ENCODE results near the gene RNF26.

Gene RNF26

GRCh38 chr11:119334174-119334930 is at the start of gene RNF26:
Gene RNF26 (plus strand): TSS chr11:119334527. CDS start chr11:119335123, 596 bp downstream.
- peak; percentile 97 for DNase-seq

DNA sequence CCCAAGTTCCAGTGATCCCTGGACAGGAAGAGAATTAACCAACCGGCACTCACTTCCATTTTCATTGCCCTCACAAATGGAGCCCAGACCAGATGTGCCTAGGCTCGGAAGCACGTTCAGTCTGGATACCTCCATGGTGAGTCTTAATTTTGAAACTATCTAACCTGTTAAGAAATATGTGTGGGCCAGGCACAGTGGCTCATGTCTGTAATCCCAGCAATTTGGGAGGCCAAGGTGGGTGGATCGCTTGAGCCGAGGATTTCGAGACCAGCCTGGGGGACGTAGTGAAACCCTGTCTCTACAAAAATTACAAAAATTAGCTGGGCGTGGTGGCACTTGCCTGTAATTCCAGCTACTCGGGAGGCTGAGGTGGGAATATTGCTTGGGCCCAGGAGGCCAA is 48.9 kb upstream of the RNF26 start:
- no peak for DNase-seq

GRCh38 chr11:119288219-119288618 is 46.1 kb upstream of the RNF26 start:
- no peak for DNase-seq

- no peak for DNase-seq
Measured at GRCh38 chr11:119290894-119291497, 43.3 kb upstream of the RNF26 start.

DNA sequence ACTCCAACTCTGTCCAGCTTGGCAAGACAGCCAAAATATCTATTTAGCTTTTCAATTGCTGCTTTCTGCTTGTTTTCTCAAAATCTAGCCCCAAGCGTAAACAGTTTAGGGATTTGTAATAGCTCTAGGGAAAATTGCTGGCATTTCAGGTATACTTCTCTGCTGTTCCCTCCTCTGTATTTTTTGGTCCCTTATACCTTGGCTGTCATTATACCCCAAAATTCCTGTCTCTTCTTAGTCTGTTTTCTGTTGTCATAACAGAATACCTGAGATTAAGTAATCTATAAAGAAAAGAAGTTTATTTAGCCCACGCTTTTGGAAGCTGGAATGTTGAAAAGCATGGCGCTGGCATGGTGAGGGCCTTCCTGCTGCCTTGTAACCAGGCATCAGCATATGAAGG is 40.9 kb upstream of the RNF26 start:
- no peak for DNase-seq

DNA sequence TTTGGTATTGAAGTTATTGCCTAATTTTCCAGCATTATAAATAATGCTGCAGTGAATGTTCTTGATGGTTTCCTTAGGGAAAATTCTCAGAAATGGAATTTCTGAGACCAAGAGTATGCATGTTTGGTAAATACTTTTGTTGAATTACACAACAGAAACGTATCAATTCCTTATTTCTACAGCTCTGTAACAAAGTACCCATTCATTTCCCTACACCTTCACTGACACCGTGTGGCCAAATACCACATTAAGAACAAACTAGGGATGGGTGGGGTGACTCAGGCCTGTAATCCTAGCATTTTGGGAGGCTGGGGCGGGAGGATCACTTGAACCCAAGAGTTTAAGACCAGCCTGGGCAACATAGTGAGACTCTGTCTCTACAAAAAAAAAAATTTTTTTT is 39.1 kb upstream of the RNF26 start:
- no peak for DNase-seq

DNA sequence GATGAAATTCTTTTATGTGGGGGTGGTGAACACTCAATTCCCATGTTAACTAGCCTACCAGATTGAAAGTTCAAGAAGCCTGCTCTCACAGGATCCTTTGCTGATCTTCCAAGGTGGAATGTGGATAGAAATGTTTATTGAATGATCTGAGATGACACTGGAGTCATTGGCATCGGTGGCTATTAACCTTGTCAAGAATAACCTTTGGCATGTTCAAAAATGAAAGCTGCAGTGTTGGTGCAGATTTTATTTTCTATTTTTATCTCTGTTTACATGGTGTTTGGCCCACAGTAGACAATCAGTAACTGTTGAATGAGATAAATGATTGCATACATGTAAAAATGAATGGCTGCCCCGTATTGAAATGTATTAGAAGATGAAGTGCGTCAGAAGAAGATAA is 36.4 kb upstream of the RNF26 start:
- no peak for DNase-seq

- no peak for DNase-seq
Measured at GRCh38 chr11:119298726-119299125, 35.6 kb upstream of the RNF26 start.

DNA sequence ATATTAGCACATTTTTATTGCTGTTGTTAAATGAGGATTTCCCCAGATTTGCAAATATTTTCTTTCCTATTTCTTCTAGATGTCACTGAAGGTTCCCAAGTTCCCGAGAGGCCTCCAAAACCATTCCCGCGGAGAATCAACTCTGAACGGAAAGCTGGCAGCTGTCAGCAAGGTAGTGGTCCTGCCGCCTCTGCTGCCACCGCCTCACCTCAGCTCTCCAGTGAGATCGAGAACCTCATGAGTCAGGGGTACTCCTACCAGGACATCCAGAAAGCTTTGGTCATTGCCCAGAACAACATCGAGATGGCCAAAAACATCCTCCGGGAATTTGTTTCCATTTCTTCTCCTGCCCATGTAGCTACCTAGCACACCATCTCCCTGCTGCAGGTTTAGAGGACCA is 34.9 kb upstream of the RNF26 start:
- no peak for DNase-seq

DNA sequence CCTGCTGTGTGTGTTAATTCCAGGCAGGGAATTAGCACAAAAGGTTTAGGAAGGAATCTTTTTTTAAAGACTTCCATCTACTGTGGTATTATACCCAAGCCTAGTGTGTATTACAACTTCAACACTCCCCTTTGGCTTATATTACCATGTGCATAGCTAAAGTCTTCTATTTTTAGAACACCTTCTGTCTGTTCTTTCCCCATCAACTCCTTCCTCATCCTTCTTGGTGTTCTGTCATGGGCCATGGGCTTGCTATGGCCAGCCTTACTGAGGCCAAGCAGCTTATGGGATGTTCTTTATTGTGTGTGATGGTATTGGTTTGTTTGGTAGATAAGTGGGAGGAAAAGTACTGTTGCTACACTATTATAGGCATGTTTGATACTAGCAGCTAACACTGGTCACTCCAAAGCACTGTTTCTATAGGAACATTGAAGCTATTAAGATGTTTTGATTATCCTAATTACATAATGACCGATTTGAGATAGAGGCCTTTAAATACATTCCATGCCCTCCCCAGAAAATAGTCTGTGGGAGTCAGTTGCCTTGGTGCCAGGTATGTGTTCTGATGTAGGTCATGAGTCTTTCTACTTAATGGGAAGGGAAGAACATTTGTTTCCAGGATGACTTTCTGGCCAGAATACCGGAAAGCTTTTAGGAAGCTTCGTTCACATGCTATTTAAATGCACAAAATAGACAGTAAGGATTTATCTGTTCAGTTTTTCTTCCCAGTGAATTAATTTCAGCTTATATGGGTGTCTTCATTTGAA is 33.9 kb upstream of the RNF26 start:
- no peak for DNase-seq

- no peak for DNase-seq
Measured at GRCh38 chr11:119303227-119303718, 31.1 kb upstream of the RNF26 start.

DNA sequence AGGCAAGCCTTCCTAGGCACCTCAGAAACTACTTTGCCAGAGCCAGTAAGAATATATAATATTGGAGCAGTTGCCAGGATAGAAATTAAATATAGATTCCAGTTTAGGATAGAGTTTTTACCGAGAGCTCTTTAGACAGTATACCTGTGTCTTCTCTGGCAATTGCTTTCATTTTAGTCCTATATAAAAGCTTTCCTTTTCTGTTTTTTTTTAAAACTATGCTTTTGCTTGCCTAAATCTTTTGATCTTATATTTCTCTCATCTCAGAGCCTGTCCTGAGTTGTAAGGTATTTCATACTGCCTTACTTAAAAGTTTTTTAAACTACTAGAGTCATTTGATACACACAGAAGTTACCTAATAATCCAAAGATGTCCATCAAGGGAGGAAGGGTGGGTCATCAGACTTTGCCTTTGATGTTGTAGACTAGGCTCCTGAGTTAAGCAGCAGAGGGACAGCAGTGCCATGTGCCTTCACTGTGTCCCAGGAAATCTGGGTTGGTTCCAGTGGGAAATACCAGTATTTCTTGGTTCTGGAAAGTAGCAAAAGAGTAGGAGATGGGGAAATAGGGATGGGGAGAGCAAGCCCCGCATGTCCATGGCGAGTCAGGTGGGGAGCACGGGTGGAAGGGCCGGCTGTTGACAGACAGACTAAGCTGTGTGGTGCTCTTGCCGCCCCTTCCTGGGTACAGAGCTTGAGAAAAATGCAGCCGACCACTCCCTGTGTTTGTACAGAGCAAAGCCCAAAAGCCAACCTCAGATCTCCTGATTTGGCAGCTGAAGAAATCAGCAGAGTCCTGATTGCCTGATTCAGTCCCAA is 28.6 kb upstream of the RNF26 start:
- DNase-seq: no peak

DNA sequence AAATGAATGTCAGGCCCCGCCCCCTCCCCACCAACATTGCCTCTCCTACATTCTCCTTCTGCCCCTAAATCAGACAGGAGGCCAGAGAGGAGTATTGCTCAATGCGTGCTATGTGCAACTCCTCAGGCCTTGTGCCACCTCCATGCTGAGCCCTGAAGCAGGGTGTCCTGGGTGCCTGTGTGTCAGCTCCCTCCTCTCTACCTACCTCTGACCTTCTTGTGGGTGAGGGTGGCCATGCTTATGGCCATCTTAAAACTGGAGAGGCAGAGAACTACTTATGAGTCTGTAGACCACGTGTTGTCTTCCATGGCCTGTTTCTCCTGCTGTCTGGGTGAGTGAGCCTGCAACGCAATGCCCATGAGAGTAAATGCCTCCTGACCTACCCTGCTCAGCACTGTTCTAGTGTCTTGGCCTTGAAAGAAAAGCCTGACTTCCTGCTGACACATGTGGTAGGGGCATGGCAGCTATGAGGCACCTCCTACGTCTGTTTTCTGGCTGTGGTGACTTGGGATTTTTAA is 27.9 kb upstream of the RNF26 start:
- peak; percentile 26 for DNase-seq

DNA sequence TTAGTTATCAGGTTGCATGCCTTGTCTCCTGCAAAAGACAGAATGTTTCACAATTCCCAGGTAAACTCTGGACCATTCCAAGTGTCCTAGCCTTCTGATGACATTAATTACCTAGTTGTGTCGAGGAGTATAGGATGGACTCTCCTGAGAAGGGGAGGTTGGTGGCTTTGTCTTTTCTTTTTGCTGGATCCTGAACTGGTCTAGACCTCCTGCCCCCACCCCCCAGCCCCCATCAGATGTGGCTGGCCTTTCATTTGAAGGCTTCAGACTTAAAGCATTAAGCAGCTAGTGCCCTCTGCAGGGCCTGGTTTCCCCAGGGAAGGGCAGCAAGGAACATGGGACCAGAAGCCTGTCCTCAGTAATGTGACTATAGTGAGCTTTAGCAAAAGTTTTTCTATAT is 27.1 kb upstream of the RNF26 start:
- no peak for DNase-seq

DNA sequence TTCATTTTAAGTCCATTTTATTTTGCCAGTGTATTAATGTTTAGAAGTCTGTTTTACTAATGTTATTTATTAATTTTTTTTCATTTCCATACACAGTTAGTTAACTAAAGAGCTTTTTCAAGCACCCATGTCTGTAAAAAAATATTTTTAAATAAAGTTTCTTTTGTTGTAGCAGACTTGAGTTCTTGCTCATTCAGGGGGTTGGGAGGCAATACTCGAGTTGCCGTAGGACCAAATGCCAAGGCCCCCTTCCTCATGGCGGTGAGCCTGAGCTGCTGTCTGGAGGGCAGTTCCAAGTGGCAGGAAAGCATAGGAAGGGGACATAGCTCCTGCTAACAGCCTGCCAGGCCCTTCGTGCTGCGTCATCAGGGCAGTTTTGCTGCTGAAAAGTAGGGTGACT is 26.4 kb upstream of the RNF26 start:
- DNase-seq: no peak

- DNase-seq: no peak
Measured at GRCh38 chr11:119309411-119309810, 24.9 kb upstream of the RNF26 start.

- no peak for DNase-seq
Measured at GRCh38 chr11:119309953-119310681, 24.2 kb upstream of the RNF26 start.

DNA sequence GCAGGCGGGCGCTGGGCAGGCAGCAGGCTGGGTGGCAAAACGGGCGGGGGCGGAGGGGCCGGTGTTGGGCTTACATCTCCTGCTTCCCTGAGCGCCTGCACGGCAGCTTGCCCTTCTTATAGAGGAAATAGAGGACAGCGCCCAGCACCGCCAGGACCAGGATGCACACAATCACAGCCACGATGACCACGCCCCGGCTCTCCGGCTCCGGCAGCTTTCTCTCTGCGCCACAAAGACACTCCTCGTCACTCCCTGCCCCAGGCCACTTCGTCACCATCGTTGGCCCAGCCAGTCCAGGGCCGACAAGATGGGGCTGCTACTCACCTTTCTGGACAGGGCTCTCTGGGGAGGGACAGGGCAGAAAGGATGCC is 23.7 kb upstream of the RNF26 start:
- no peak for DNase-seq

DNA sequence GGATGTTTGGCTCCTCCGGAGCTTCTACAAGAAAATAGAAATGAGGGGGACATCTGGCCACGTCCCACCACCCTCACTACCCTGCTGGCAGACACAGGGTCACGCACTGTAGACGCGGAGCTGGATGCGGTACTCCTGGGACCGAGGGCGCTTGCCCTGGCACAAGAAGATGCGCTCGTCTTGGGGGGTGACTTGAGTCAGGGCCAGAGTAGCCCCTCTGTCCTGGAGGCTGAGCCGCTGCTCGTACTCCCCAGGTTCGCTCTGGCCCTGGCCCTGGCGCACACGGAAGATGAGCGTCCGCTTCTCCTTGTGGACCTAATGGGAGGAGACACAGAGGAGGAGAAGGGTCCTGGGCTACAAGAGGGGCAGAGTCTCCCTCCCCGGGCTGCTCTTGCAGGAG is 19.6 kb upstream of the RNF26 start:
- no peak for DNase-seq

DNA sequence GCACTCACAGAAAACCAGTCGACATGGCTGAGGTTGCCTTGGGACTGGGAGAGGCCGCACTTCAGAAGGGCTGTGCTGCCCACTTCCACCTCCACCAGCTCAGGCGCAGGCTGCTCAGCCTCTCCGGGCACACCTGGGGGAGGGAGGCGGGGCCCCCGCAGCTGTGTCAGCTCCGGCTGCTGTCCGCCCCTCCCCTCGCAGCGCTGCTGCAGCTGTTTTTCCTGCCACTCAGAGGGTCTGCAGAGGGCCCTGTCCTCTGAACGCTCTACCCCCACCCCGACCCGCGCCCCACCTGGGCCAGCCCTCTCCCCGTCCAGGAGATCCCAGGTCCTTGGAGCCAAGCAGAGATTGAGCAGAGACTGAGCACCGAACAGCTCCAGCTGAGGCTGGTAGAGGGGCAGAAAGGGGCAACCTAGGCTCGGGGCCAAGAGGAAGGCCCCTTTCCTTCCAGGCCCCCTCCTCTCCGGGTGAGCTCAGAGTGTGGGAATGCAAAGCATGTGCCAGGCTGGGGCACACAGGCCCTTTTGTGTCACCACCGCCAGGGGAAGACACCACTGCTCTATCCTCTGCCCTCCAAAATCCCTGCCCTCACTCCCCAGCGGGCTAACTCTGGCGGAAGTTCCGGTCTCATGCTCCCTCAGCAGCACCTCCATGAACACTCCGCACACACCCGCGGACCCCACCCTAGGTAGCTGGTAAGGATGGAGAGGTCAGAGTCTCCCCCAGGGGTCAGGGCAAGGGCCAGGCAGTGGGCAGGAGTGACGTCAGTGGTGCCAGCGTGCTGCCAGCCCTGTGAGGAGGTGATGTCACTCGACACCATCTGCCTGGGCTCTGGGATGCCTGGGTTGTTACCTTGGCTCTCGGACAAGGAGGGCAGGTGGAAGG is 19.0 kb upstream of the RNF26 start:
- peak; percentile 50 for DNase-seq
